Stimulated activated CD4-positive, alpha-beta T cell treated with anti-CD3 and anti-CD28 coated beads, Interleukin-12 subunit alpha, Interleukin-12 subunit beta, amount 100 ng/mL, for 24 hours (primary cell): ENCODE results near the gene MMP3.

Experiments
- DNase-seq, 2 experiments: peaks; one replicate each; pipeline ENCODE4 v3.0.0-alpha.2; 2020; ENCODE audit warnings: low read depth in 2 of 2

Gene MMP3

DNA sequence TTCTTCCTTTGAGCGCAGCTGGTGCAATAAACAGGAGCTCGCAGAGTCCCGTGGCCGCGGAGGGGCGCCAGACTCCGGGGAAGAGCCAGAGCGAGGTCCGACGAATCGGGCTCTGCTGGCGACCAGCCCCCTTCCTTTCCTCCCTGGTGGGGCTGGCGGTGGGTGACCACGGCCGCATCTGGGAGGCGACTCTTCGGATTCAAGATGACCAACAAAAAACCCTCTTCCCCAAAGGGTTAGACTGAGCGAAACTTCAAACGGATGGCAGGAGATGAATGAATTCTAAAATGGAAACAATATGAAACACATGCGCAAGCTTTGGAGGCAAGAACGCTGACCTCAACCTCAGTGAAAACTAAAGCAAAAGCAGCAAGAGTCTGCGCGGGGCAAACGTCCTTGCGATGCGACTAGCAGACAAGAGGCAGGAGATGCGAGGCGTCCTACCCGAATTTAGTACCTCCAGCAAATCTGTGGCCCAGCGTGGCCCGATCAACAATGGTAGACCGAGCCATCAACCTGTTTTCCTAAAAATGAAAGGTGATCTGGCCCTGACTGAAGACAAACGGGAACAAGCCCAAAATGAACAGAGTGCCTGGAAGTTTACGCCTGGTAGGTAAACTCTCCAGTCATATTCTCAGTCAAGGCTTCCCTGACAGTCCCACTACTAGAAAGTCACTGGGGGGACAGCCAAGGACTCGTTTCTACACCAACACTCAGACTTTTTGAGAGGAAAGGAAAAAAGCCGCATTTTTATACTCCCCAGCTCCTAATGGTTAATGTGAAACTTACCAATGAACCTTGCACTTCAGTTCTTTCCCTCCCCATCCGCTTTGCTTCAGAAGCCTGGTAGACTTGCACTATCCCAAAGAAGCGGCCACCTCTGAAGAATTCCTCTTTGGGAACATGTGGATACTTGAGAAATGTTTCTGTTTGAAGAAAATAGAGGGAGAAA, 11.6 kb downstream of the MMP3 start:
- DNase-seq = no peak

DNA sequence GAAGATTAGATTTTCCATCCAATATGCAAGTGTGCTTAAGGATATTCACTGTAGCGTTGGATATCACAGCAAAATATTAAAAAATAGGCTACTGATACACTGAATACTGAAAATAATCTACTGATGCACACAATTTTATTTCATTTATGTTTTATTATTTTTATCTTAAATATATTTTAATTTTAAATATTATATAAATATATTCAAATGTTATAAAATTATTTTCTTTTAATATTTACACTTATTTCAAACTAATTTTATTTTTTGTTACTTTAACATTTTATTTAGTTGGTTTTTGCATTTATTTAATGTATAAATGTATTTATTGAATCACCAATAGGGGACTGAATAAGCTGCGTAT, 12.3 kb downstream of the MMP3 start:
- DNase-seq = no peak

DNA sequence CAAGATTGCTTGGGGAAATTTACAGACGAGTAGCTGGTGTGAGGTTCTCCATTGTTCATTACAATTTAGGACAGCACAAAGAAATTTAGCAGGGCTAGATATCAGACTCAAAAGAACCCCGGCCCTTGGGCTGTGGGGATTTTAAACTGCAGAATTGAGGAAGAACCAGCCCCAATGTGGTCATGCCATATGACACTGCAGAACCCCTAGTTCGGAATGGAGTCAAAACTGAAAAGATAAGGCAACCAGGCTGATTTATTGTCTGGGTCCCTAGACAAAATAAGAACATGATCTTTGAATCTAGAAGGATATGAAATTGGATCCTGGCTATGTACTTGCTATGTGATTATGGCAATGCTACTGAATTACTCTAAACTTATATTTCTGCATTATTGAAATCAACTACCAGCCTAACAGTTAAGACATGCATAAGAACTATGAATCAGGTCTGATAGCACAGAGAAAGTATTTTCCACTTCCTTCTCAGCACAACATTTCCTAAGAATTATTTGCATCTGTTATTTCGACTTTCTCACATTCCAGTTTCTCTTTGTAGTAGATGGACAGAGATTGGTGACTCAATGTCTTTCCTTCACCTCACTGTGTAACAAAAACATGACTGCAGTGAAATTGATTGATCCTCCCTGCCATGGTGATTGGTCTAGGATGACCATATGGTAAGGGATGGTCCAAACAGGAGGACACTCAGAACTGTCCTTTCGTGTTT, 13.2 kb downstream of the MMP3 start:
- DNase-seq = no peak

DNA sequence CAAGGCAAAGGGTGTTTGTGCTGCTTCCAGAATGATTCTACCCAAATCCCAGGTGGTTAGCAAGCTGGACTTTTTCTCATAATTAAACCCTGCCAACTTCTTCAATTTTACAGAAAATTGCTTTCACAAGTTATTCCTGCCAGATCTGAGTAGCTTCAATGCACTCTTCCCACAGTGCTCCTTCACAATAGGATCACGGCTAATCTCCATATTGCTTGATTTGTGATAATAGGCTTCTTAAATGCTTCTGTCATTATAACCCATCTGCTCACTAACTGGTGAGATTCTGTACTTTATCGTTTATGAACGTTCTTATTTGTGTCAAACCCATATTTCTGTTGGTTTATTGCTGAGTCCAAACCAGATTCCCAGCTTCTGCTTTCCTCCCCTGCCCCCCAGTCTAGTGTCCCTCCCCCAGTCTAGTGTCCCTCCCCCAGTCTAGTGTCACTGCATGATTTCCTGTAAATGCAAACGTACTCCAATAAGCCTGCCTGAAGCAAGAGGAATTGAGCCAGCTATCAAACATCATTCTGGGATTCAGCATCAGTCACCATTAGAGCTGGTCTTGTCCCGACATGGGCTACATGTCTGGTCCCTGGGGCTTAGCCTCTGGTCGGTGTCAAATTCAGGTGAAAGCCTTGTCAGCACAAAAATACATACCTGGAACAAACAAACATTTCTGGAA, 14.0 kb downstream of the MMP3 start:
- no peak for DNase-seq

DNA sequence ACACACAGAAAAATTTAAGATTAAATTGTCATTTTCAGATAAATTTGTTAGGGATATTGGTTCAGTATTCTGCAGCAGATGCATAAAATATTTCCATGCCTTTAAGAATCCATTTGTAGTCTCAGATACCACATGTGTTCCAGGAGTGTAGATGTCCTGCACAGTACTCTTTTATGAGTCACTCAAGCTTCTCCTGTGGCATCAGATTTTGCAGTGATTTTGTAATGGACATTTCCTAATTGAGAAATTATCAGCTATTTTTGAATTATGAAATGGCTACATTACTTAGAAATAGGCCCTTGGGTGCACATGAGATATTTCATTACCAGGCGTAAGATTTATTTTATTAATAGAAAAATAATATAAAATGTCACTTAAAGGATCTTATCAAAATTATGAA, 18.9 kb downstream of the MMP3 start:
- DNase-seq = no peak

DNA sequence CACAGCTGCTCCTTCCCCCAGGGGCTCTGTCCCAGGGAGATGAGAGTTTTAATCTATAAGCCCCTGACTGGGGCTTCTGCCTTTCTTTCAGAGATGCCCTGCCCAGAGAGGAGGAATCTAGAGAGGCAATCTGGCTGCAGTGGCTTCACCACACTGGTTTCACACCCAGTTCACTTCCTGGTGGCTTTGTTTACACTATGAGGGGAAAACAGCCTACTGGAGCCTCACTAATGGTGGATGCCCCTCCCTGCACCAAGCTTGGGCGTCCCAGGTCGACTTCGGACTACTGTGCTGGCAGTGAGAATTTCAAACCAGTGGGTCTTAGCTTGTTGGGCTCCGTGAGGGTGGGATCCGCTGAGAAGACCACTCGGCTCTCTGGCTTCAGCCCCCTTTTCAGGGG, 23.9 kb downstream of the MMP3 start:
- DNase-seq = no peak

DNA sequence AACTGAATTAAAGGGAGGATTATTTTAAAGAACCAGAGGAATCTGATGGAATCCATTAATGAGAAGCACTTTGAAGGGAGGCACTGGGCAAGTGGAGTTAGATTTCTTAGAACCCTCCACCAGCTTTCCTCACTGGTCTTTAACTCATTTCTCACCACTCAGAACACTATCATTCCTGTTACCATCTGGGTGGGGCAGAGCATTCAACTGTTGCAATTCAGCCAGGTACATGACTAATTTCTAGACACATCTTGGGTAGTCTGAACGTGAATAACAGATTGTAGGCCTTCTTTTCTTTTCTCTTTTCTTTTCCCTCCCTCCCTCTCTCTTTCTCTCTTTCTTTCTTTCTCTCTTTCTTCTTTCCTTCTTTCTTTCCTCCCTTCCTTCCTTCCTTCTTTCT, 29.9 kb downstream of the MMP3 start:
- no peak for DNase-seq

DNA sequence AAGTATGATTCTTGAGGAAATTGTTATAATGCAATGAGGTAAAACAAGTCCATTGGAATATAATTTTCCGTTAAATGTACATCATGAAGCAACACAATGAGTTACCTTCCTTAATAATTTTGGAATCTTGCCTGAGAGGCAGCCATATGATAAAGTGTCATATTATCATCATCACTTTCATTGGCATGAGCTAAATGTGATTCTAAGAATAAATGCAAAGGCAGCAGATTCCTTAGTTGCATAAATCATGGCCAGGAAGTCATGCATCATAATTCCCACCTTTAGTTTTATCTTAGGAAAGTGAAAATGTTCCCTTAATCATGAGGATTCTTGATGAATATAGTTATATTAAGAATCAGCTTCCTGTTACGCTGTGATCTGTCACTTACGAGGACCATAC, 31.2 kb downstream of the MMP3 start:
- no peak for DNase-seq

DNA sequence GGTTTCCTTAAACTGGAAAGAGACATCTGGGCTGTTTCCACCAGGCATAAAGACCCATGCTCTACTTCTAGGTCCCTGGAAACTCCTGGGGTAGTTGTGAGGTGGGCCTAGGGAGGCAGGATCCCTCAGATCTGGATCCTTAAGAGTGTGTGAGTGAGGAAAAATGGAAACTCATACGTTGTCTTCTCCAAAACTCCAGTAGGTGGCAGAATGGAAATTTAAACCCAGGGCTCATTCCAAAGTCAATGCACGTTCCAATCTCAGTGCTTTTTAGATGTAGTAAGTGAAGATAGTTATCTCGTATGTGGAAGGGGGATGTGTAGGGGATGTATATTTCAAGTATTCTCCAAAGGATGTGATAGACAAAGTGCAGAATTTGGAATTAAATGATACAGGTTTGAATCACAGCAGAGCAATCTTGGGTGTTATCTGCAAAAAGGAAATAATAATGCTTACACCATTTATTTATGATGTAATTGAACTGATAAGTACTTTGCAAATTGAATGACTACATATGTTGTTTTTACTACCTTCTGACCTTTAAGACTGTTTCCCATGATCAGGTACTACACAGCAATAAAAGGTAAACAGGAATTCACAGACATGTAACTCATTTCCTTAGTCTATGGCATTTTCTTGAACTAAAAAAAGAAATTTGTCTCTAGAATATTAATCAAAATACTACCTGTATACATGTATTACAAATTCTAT, 32.3 kb downstream of the MMP3 start:
- no peak for DNase-seq

DNA sequence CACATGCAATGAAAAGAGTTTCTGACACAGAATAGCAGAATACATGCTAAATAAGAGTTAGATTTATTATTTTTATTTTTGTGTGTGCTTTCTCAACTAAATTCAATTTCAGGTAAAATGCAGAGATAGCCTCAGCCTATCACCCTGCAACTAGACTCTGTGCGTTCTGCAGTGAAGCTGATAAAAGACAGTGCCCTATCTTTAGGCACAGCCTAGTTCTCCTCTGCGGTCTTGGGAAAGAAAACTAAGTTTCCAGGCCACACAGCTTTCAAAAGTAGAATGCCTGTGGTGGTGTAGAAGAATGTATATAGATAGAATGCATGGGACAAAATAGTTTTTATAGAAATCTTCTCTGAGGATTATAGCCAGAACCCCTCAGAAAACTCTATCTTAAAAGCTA, 33.4 kb downstream of the MMP3 start:
- no peak for DNase-seq

DNA sequence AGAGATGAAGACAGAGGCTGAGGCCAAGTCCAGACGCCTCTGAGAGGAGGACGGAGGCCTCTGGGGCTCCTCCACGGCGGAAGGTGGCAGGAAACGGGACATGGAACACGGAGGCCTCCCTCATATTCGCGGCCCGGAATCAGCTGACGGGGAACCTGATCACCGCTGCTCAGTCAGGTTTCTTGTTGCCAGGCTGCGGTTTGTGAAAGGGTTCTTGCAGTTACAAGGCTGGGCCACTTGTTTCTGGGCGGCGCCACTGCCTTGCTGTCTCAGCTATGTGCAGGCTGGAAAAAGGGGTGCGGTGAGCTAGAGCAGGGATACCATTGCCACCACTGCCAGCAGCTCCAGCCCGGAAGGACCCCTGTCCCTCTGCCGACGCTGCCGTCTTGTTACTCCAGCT, 35.5 kb downstream of the MMP3 start:
- no peak for DNase-seq

DNA sequence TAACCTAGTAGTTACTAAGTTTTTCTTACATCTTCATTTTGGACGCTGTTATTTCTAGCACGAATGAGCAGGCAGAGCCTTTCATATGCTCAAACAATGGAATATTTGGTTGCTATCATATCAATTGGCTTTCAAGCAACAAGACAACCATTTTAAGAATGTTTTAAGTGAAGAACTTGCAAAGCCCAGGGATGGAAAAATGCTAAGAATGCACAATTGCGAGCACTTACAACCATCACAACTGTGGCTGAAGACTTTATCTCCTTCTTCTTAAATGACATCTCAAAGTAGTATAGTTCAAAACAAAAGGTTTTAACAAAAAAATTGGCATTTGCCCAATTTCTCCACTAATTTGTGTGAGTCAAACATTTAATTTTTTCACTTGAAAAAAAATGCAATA, 37.1 kb downstream of the MMP3 start:
- DNase-seq = no peak

DNA sequence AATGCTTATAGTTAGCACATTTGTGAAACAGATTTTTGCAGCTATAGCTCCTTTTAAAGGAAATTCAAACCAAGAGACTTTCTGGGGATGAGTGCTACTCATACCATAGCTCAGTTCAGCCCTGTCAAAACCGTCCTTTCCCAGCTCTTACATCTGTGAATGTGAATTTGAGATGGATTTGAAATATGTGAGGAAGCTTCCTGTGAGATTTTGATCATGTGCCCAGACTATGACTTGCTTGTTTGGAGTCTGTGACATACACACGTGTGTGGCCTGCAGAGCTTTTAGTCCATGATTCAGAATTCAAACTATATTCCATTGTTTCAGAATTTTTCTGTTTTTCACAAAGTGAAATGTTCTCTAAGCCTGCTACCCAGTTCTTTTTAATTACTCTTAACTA, 41.1 kb downstream of the MMP3 start:
- DNase-seq = no peak

DNA sequence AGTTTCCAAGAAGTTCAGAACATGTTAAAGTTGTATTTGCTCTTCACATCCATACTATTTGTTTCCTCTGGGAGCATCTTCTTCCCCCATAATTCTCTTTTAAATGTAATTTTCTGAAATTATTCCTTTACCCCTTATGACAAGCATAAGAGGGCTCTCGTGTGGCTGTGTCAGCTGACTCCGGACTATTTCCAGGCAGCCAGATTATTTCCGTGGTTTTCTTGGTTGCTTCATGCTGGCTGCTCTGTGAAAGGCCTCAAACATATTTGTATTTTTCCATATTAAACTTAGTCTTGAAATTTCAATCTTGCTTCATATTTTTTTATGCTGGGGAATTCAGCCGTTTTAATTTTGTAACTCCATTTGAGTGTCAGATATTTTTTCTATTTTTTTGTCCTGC, 42.6 kb downstream of the MMP3 start:
- no peak for DNase-seq

DNA sequence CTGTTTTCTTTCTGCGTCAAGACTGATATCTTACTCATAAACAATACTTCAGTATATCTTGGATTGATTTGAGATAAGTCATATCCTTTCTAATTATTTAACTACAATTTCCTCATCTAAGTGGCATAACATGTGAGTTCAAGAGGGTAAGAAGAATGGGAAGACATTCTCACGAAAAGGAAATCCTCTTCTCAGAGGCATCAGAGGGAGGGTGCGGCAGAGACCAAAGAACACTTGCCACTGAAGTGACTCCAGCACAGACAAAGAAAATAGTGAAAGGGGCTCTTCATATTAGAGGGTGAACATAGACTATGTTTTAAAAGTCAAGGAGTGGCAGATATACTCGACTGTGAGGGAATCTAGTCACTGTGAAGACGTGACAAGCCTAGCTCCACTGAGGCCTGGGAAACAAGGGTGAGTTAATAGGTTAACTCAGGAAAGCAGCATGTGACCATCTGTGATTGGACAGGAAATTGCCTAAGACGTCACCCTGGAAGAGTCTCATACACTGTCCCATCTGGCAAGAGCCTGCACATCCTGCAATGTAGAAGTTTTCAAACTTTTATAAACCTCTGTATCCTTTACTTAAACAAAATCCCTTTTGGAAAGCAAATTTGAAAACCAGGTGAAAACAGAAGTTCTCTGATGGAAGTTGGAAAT, 43.6 kb downstream of the MMP3 start:
- no peak for DNase-seq

DNA sequence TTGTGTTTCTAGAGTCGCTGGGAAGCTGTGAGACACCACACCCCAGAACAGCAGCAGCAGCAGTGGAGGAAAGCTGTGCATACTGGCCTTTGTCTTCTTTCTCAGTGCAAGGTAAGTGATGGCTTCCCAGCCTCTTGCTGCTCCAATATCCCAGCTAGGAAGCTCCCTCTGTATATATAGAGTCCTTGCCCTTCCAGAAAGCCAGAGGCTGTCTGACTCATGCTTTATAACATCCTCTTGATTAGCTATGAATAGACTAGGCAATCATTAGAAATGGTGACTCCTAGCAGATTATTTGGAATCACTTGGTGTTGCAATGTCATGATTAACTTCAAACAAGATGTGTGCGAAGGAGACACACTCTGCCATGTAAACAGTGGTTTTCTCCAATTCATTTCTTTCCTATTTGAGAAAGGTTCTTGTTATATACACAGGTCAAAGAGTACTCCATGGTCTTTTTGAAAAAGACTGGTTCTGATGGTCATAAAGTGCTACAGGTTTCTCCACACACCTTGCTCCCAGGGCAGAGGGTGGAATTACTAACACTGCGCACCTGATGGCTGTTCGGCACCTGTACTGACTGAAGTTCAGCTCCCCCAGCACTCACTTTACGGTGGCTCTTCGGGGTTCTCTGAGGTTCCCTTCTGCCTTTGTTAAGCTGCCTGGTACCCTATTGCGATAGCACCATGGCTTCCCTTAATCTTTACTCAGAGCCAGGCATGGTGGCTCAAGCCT, 45.2 kb downstream of the MMP3 start, which contains the start of gene MMP1:
Gene MMP1, minus strand, starts transcription at position 149 of the 735 bp plus-strand sequence. Its CDS starts 68 bp downstream, at position 81.
- DNase-seq = no peak

DNA sequence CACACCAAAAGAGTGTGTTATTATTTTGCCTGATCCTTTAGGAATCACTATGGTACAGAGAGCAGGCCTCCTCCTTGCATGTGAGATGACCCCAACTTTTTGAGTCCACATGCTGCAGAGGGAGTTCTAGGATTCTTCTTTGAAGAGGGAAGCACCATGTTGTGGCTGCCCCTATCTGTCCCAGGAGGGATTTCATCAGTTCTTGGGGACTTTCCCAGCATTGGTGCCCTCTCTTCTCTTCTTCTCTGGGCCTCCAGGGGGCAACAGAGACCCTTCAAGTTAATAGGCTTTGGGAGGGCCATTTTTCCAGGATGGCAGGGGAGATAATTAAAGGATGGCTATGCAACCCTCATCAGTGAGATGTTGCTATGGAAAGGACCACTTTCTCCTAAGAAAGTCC, 49.0 kb downstream of the MMP3 start:
- no peak for DNase-seq

DNA sequence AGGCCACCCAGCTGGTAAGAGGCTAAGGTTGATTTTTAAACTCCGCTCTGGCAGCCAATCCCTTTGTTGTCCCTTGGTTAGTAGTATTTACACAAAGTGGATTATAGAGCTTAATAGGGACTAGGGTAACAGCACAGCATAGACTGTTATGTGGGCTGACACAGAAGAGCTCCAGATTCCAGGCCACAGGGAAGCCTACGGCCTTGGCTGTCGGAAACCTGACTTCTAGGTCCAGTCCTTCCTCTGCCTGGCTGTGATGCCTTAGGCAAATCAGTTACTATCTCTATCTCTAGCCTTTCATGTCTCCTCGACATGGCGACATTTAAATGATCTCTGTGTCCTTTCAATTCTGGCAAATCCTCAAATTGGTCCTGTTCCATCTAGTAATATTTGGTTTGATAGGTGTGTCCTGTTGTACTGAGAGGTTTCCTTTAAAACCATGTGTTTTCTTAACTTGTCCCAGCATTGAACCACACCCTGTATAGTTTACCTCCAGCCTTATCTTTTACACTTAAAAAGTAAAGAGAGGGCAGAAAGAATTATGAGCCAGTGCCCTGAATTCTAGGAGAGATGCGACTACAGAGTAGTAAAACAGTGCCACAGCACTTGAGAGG, 49.6 kb downstream of the MMP3 start:
- DNase-seq = no peak

DNA sequence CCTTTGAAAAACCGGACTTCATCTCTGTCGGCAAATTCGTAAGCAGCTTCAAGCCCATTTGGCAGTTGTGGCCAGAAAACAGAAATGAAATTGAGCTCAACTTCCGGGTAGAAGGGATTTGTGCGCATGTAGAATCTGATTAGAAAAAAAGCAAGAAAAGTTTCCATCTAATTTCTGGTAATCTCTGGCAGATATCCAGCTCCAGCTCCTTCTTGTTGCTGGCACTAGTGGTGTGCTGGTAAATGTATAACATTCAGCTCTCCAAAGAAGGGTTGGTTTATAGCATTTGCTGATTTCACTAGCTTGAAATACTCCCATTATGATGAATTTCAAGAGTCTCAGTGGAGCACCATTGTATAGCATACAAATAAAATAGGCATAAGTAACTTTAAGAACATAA, 50.8 kb downstream of the MMP3 start:
- no peak for DNase-seq
